T-helper 1 cell treated with Interleukin-12 subunit alpha and Interleukin-12 subunit beta and Interleukin-4 antibody, amounts not matched to agents 30 ng/mL and 1 ng/mL, for 36 hours (primary cell): ENCODE results near the gene METTL9. TPM values are rescaled to one million over a fixed set of nuclear protein-coding genes. Genes with fewer than 3 reads are reported as not detected.
"Not testable (repeated sequence)": the region's sequence is repeated elsewhere in the genome, so short reads cannot be mapped to it uniquely, and the experiment has no call there.

Experiments
- intact Hi-C: fragments of 100-400 bp; cut with micrococcal nuclease; formaldehyde crosslinking; loops from one replicate; pipeline ENCODE4 v1.15.1; 2024
- total RNA-seq: library from RNA; stranded (reverse); gene quantifications from 2 replicates; pipeline ENCODE4 v1.2.3, GENCODE V29; 2022

Gene METTL9
- total RNA-seq = 62.8 and 63.8 TPM in 2 replicates

- intact Hi-C loops = loop anchor here (1.0 to 5.0 kb wide), 9 partner anchors 10 to 699 kb away; partner anchors contain the start of gene UQCRC2
Measured at GRCh38 chr16:21599122-21600030, at the start of gene METTL9. TSS of gene METTL9 (plus strand) at chr16:21599577. CDS start at chr16:21599734, 157 bp downstream.

DNA sequence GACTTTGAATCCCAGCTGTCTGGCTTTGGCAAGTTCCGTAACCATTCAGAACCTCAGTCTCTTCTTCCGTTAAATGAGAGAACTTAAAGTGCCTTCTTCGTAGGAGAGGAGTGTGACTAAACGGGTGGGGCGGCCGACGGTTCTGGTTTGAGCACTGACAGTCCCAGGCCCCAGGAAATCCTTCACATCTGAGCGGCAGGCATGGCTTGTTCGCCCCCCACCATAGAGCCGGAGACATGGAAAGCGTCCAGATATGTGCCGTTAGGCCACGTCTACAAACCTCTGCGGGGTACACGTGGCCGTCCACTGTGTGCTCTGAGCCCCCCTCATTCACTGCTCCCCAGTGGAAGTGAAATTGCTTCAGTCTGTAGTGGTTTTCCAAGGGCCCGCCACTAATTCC lies 49.4 kb upstream of the METTL9 start:
- intact Hi-C loops = loop anchor here (10.0 kb wide), 1 partner anchor 45 kb away; no protein-coding TSS in a partner anchor

- intact Hi-C loops = loop anchor here (10.0 kb wide), 1 partner anchor 46 kb away; no protein-coding TSS in a partner anchor
Measured at GRCh38 chr16:21550435-21550834, 48.9 kb upstream of the METTL9 start.

- intact Hi-C loops = loop anchor here (10.0 kb wide), 1 partner anchor 46 kb away; no protein-coding TSS in a partner anchor
Measured at GRCh38 chr16:21551076-21551475, 48.3 kb upstream of the METTL9 start.

GRCh38 chr16:21551600-21551999 lies 47.8 kb upstream of the METTL9 start:
- intact Hi-C loops = loop anchor here (10.0 kb wide), 1 partner anchor 47 kb away; no protein-coding TSS in a partner anchor

DNA sequence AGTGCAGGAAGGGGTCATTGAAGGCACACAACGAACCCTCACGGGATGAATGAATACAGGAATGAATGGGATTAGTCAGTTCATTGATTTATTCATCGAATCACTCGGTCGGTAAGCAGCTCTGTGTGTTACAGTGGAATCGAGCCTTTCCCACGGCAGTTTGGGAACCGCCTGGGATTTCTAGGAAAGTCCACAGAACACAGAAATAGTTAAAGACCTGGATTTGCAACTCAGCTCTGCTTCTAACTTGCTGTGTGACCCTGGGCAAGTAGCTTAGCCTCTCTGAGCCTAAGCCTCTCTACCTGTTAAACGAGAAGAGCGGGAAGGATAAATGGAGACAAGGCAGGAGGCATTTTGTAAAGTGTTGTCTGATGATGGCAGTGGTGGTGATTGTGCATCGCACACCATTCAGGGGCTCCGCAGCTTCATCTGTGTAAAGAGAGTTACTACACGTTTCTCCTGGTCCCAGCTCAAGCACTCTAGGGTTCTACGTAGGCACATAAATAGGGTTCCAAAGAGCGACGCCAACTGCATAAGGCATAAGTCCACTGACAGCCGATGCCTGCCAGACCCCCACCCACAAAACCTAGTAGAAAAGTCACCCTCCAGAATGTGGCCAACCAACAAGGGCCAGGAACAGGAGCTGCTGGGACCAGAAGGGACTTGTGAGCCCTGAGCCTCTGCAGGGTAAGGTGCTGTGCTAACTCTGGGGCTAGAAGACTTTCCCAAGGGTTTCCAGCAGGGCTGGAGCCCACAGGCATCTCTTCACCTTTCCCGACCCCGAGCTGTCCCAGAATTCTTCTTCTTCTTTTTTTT lies 45.7 kb upstream of the METTL9 start:
- intact Hi-C loops = loop anchor here (10.0 kb wide), 1 partner anchor 49 kb away; no protein-coding TSS in a partner anchor

DNA sequence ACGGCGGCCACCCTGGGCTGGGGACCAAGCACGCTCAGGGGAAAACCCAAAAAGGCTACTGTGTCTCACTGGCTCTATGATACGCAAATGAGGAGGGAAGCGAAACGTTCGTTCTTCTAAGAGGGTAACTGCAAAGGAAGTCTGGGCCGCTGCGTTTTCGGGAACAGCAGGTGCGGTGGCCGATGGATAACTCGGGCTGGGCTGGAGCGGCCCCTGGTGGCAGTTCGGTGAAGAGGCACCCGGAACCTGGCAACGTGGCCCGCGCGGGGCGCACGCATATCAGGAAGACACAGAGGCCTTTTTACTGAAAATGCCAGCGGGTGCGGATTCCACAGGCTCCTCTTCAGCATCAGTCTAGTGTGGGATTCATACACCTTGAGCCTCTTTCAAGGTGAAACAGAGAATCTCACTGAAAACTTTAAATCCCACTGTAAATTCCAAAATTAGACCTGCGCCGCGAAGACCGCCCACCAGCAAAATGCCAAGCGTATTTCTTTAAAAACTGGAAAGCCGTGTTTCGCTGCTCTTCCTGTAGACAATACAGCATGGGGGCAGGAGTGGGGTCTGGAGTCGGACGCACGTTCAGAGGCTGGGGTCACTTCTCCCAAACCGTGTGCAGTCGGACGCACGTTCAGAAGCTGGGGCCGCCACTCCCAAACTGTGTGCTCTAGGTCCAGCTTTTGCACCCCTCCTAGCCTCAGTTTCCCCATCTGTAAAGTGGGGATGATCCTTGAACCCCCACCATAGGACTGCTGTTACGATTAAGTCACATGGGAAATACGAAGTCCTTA lies 44.4 kb upstream of the METTL9 start:
- intact Hi-C loops = loop anchor here (1.0 to 10.0 kb wide), 4 partner anchors 33 to 367 kb away; no protein-coding TSS in a partner anchor

GRCh38 chr16:21555621-21556020 lies 43.8 kb upstream of the METTL9 start:
- intact Hi-C loops = loop anchor here (1.0 to 10.0 kb wide), 4 partner anchors 33 to 367 kb away; no protein-coding TSS in a partner anchor

DNA sequence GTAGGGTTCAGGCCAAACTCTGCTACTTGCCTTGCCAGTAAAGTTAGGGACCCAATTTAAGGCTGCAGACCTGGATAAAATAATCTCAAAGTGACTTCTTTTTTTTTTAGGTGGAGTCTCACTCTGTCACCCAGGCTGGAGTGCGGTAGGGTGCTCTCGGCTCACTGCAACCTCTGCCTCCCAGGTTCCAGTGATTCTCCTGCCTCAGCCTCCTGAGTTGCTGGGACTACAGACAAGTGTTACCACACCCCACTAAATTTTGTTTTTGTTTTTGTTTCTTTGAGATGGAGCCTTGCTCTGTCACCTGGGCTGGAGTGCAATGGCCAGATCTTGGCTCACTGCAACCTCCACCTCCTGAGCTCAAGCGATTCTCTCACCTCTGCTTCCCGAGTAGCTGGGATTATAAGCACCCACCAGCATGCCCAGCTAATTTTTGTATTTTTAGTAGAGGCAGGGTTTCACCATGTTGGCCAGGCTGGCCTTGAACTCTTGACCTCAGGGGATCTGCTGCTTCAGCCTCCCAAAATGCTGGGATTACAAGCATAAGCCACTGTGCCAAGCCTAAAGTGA lies 43.3 kb upstream of the METTL9 start:
- intact Hi-C loops = loop anchor here (5.0 to 10.0 kb wide), 2 partner anchors 34 to 51 kb away; no protein-coding TSS in a partner anchor

GRCh38 chr16:21556651-21557241 lies 42.6 kb upstream of the METTL9 start:
- intact Hi-C loops = loop anchor here (5.0 to 10.0 kb wide), 2 partner anchors 34 to 52 kb away; no protein-coding TSS in a partner anchor

DNA sequence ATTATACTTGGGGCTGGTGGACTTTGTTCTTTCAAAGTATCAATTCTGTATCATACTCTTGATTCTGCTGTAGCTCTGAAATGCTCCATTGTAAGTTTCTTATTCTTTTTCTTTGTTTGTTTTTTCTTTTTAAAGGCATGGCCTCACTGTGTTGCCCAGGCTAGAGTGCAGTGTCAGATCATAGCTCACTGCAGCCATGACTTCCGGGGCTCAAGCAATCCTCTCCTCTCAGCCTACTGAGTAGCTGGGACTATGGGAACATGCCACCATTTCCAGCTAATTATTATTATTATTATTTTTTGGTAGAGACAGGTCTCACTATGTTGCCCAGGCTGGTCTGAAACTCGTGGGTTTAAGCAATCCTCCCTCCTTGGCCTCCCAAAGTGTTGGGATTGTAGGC lies 38.9 kb upstream of the METTL9 start:
- intact Hi-C loops = no loop called here

DNA sequence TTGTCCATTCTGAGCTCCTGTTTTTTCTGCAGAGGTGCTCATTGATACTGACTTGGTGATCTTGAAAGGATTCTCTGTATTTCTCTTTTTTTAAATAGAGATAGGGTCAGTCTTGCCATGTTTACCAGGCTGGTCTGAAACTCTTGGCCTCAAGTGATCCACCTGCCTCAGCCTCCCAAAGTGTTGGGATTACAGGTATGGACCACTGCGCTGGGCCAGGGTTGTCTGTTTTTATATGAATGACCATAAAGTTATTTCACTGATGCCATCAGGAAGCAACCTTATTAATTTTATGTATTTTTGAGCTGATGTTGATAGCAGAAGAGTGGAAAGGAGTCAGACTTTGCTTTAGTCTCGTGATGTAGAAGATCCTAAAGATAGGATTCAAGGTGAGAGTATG lies 35.7 kb upstream of the METTL9 start:
- intact Hi-C loops = no loop called here

GRCh38 chr16:21564367-21564766 lies 35.0 kb upstream of the METTL9 start:
- intact Hi-C loops = not testable (repeated sequence)

DNA sequence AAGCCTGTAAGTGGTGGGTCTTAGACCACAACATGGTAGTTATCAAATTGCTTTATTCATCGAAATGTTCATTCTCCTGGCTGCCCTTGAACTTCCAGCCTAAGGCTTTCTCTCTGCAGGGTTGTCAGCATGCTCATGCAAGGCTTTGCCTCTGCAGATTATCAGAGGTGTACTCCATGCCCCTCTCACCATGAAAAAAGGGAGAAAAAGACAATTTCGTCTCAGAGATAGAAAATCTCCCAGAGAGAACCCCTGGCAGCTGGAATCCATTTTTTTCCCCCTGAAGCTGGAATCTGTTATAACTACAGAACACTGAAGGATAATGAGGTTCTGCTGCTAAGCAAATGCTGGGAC lies 33.9 kb upstream of the METTL9 start:
- intact Hi-C loops = no loop called here

GRCh38 chr16:21565861-21566669 lies 33.3 kb upstream of the METTL9 start:
- intact Hi-C loops = no loop called here

DNA sequence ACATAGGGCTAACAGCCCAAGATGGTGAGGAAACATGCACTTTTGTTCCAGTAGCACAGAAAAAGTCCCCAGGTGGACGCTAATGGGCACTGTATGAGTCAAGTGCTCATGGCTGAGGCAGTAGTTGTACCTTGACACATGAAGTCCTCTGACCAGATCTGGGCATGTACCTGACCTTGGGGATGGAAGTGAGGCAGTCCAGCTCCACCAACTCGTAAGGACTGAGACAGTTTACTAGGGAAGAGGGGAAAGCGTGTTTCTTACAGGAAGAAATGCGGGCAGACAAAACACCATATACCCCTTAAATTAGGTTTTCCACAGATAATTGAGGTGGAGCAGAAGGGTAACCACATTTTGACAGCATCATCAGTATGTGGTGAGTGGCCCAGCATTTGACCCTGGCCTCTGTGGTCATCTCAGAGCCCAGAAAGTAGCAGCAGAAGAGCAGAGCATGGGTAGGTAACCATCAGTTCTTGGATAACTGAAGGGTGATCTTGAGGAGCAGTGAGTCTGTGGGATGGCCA lies 32.4 kb upstream of the METTL9 start:
- intact Hi-C loops = no loop called here

DNA sequence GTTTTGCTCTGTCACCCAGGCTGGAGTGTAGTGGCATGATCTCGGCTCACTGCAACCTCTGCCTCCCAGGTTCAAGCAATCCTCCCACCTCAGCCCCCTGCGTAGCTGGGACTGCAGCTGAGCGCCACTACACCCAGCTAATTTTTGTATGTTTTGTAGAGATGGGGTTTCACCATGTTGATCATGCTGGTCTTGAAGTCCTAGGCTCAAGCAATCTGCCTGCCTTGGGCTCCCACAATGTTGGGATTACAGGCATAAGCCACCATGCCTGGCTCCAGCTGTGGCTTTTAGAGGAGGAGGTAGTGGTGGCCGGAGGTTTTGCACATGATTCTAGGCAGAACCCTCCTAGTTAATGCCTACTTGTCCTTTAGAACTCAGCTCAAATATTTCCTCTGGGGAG lies 31.9 kb upstream of the METTL9 start:
- intact Hi-C loops = not testable (repeated sequence)

GRCh38 chr16:21568502-21569189 lies 30.7 kb upstream of the METTL9 start:
- intact Hi-C loops = no loop called here
